ENCODE measurements around the gene INHBA. TPM values are rescaled to one million over a fixed set of nuclear protein-coding genes. Genes with fewer than 3 reads are reported as not detected.

The INHBA gene
- total RNA-seq, 4 donors from 2014 or later: 0.93 to 3.5 (median 1.7) TPM

GRCh38 chr7:41648501-41648900 is 54.4 kb downstream of the INHBA start:
- DNase-seq (ENCODE audit: low spot score): no peak
- no peak for TF ChIP-seq CTCF (IDR thresholded peaks at IDR 0.05)
- no peak for ATAC-seq (ENCODE audit: low FRiP score)

GRCh38 chr7:41643616-41644015 is 59.3 kb downstream of the INHBA start:
- no peak for DNase-seq (ENCODE audit: low spot score)
- no peak for ATAC-seq (ENCODE audit: low FRiP score)
- TF ChIP-seq CTCF (IDR thresholded peaks at IDR 0.05): no peak

GRCh38 chr7:41641665-41642014 is 61.2 kb downstream of the INHBA start:
- TF ChIP-seq CTCF (IDR thresholded peaks at IDR 0.05): no peak
- DNase-seq (ENCODE audit: low spot score) (no peak), ATAC-seq (ENCODE audit: low FRiP score) (no peak)

GRCh38 chr7:41641011-41641664 is 61.8 kb downstream of the INHBA start:
- ATAC-seq (ENCODE audit: low FRiP score) (no peak), DNase-seq (ENCODE audit: low spot score) (no peak)
- TF ChIP-seq CTCF (IDR thresholded peaks at IDR 0.05): no peak

GRCh38 chr7:41640487-41640886 is 62.4 kb downstream of the INHBA start:
- TF ChIP-seq CTCF (IDR thresholded peaks at IDR 0.05): no peak

GRCh38 chr7:41637049-41637448 is 65.8 kb downstream of the INHBA start:
- DNase-seq (ENCODE audit: low spot score) (no peak), ATAC-seq (ENCODE audit: low FRiP score) (no peak)
- no peak for TF ChIP-seq CTCF (IDR thresholded peaks at IDR 0.05)

More at GRCh38 chr7:41640487-41640886, 62.4 kb downstream of the INHBA start:
- DNase-seq (ENCODE audit: low spot score): no peak
- ATAC-seq (ENCODE audit: low FRiP score): no peak
